Measurements from ENCODE around the gene CERK.

DNA sequence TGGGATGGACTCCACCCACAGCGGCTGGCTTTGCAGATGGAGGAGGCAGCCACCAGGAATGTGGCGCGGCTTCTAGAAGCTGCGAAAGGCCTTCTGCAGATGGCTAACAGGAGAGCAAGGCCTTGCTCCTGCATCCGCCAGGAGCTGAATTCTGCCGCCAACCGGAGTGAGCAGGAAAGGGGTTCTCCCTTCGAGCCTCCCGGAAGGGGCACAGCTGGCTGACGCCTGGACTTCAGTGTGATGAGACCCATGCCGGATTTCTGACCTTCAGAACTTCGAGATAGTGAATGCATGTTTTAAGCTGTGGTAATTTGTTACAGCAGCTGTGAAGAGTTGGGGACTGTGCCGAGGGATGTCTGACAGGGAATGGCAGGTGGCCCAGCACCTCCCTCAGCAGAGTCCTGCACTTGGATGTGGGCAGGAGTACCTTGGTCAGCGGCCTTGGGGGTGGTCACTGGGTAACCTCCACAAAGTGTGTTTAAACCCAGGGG, 32.1 kb upstream of the CERK start:
- peak; percentile 22 to 52 (median 30) for TF ChIP-seq POLR2AphosphoS5 (IDR thresholded peaks at IDR 0.05)
- TF ChIP-seq POLR2A (IDR thresholded peaks at IDR 0.05) = no peak
- TF ChIP-seq, protein P1, sequence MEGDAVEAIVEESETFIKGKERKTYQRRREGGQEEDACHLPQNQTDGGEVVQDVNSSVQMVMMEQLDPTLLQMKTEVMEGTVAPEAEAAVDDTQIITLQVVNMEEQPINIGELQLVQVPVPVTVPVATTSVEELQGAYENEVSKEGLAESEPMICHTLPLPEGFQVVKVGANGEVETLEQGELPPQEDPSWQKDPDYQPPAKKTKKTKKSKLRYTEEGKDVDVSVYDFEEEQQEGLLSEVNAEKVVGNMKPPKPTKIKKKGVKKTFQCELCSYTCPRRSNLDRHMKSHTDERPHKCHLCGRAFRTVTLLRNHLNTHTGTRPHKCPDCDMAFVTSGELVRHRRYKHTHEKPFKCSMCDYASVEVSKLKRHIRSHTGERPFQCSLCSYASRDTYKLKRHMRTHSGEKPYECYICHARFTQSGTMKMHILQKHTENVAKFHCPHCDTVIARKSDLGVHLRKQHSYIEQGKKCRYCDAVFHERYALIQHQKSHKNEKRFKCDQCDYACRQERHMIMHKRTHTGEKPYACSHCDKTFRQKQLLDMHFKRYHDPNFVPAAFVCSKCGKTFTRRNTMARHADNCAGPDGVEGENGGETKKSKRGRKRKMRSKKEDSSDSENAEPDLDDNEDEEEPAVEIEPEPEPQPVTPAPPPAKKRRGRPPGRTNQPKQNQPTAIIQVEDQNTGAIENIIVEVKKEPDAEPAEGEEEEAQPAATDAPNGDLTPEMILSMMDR (IDR thresholded peaks at IDR 0.05 in 8 of 11, conservative IDR thresholded peaks at IDR 0.05 in 3 of 11) = no peak

Measured in spleen (tissue), 7 donors.